OCI-LY7 (cell line): Measurements from ENCODE around the gene GDNF.

Experiments used
- CTCF ChIP-seq: fragments of 200-600 bp; sonication (generic); conservative IDR thresholded peaks from 2 replicates; pipeline ENCODE4 v1.5.1; 2014; ENCODE audit warnings: mild to moderate bottlenecking, antibody characterized with exemption, low read length, moderate library complexity, mixed read lengths
- EZH2phosphoT487 ChIP-seq: fragments of 200-600 bp; sonication (generic); IDR thresholded peaks from 2 replicates; pipeline ENCODE4 v1.6.1; 2018; ENCODE audit warnings: low read depth, borderline replicate concordance, mild to moderate bottlenecking, mixed run types, antibody characterized with exemption, low read length, moderate library complexity, mixed read lengths

- TF ChIP-seq CTCF (no peak), EZH2phosphoT487 (no peak)
These were observed 904 bp downstream of the GDNF start for GRCh38 chr5:37838933-37839341.
